Measurements from ENCODE around the gene PRR14.

Gene PRR14

DNA sequence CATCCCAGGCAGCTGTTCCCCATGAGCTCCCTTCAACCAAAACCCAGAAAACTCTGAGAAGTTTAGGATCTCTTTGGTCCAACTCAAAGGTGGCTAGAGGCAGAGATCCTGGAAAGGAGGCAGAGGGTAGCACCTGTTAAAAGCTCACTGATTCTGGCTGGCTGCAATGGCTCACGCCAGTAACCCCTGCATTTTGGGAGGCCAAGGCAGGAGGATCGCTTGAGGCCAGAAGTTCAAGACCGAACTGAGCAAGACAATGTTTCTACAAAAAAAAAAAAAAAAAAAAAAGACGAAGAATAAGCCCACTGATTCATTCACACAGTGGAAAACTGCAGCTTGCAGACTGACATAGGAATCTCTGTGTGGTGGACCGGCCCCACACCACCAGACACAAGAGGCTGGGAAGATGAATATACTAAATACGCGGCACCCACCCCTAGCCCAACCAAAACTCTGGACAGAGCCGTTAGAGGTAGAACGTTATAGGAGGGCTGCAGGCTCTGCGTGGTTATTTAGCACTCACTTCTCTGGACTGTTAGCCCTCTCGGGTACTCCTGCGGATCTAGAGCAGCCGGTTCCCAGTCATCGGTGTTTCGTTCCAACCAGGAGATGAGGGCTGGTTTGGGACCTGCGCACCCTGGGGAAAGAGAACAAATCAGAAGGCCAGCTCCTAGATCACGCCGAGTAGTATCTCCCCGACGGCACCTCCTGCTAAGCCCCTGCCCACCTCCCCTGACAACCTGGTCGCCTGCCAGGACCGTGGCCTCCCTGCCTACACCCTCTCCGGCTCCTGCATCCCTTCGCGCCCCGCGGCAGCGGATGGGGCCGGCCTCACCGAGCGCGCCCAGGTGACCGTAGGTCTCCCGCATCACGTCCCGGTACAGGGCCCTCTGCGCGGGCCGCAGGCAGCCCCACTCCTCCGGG lies 41.5 kb upstream of the PRR14 start:
- TF ChIP-seq POLR2AphosphoS5 (IDR thresholded peaks at IDR 0.05; ENCODE audit: low read depth) (no peak), SPI1 (IDR thresholded peaks at IDR 0.05; ENCODE audit: borderline replicate concordance, low read depth) (no peak), CTCF (IDR thresholded peaks at IDR 0.05; ENCODE audit: insufficient read depth, low read length) (no peak), GABPA (IDR thresholded peaks at IDR 0.05; ENCODE audit: low read depth) (no peak)
- TF ChIP-seq, protein P1, sequence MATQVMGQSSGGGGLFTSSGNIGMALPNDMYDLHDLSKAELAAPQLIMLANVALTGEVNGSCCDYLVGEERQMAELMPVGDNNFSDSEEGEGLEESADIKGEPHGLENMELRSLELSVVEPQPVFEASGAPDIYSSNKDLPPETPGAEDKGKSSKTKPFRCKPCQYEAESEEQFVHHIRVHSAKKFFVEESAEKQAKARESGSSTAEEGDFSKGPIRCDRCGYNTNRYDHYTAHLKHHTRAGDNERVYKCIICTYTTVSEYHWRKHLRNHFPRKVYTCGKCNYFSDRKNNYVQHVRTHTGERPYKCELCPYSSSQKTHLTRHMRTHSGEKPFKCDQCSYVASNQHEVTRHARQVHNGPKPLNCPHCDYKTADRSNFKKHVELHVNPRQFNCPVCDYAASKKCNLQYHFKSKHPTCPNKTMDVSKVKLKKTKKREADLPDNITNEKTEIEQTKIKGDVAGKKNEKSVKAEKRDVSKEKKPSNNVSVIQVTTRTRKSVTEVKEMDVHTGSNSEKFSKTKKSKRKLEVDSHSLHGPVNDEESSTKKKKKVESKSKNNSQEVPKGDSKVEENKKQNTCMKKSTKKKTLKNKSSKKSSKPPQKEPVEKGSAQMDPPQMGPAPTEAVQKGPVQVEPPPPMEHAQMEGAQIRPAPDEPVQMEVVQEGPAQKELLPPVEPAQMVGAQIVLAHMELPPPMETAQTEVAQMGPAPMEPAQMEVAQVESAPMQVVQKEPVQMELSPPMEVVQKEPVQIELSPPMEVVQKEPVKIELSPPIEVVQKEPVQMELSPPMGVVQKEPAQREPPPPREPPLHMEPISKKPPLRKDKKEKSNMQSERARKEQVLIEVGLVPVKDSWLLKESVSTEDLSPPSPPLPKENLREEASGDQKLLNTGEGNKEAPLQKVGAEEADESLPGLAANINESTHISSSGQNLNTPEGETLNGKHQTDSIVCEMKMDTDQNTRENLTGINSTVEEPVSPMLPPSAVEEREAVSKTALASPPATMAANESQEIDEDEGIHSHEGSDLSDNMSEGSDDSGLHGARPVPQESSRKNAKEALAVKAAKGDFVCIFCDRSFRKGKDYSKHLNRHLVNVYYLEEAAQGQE (IDR thresholded peaks at IDR 0.05; ENCODE audit: insufficient replicate concordance, low read depth): no peak
- Histone ChIP-seq H3K4me3 (replicated peaks; ENCODE audit: insufficient read depth, low read length) (peak overlapping the region; percentile 71), H3K27ac (replicated peaks) (peak overlapping the region; percentile 98), H3K27me3 (ENCODE audit: insufficient read depth, poor library complexity, severe bottlenecking) (no peaks in the 10 kb centered on the region)
- DNase-seq (ENCODE audit: low read depth in 1 of 2, low spot score in 1 of 2): peak in 1 of 2 experiments; percentile 42

- peak; percentile 95 to 96 for DNase-seq (ENCODE audit: low read depth in 1 of 2, low spot score in 1 of 2)
- Histone ChIP-seq H3K4me3 (replicated peaks; ENCODE audit: insufficient read depth, low read length) (peak within 1 kb of the TSS; percentile 71), H3K27me3 (ENCODE audit: insufficient read depth, poor library complexity, severe bottlenecking) (no peaks in the 10 kb centered on the region), H3K27ac (replicated peaks) (peak within 1 kb of the TSS; percentile 98)
- TF ChIP-seq POLR2AphosphoS5 (IDR thresholded peaks at IDR 0.05; ENCODE audit: low read depth) (peak; percentile 49; the same call in 1 of the 2 replicates), GABPA (IDR thresholded peaks at IDR 0.05; ENCODE audit: low read depth) (no peak)
- TF ChIP-seq, protein P1 (IDR thresholded peaks at IDR 0.05; ENCODE audit: insufficient replicate concordance, low read depth): peak; percentile 60
Measured at GRCh38 chr16:30609926-30610839, 40.6 kb upstream of the PRR14 start, which contains the start of gene ZNF689. TSS of gene ZNF689 (minus strand) at chr16:30610389. CDS start at chr16:30610041, 348 bp downstream.

DNA sequence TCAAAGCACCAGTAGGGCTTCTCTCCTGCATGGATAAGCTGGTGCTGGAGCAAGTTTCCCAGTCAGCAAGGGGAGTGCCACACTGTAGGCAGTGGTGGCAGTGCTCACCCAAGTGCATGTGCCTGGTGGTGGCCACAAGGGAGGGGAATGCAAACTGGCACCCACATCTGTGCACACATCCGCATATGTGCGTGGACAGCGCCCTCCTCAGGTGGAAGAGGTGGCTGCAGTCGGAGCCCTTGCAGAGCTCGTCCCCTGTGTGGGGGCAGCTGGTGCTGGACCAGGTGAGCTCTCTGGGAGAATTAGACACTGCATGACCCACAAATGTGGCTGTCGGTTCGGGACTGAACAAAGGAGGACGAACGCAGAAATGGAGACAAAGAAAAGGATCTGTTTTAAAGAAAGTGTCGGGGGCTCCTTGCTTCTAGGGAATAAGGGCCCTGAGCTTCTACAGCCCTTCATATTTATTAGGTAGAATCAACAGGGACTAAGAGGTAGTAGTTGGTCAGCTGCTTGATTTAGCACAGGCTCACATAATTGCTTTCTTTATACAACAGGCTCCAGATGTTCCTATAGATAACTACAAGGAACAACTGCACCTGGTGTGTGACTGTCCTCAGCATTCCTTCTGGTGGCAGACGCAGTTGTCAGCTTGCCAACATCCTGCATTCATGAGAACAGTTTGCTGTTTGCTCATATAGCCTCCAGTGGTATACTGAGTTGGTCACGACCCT lies 35.2 kb upstream of the PRR14 start:
- DNase-seq (ENCODE audit: low read depth in 1 of 2, low spot score in 1 of 2): peak in 1 of 2 experiments; percentile 82
- Histone ChIP-seq H3K27me3 (ENCODE audit: insufficient read depth, poor library complexity, severe bottlenecking) (no peaks in the 10 kb centered on the region), H3K4me3 (replicated peaks; ENCODE audit: insufficient read depth, low read length) (no peak overlapping the region), H3K27ac (replicated peaks) (no peak overlapping the region)
- TF ChIP-seq POLR2AphosphoS5 (IDR thresholded peaks at IDR 0.05; ENCODE audit: low read depth) (no peak), CTCF (IDR thresholded peaks at IDR 0.05; ENCODE audit: insufficient read depth, low read length) (peak; percentile 78)
